GM23338 (cell line): ENCODE measurements around the gene POLR2L. TPM values are rescaled to one million over a fixed set of nuclear protein-coding genes. Genes with fewer than 3 reads are reported as not detected.

Source experiments
- ATAC-seq: fragments of 200-7000 bp; cut with Tn5 transposase; 3 replicates; pipeline ENCODE4 v1.9.1; 2020
- DNase-seq: peaks from one replicate; pipeline ENCODE4 v3.0.0-alpha.2; 2015; ENCODE audit warnings: low spot score
- H2AFZ ChIP-seq: fragments of 200-600 bp; sonication (generic); 2 replicates; pipeline ENCODE4 v1.8.0; 2016; ENCODE audit warnings: antibody characterized with exemption, mild to moderate bottlenecking, moderate library complexity
- H3F3A ChIP-seq: fragments of 200-600 bp; sonication (generic); replicated peaks from 2 replicates; pipeline ENCODE4 v1.8.0; 2017; ENCODE audit warnings: antibody characterized with exemption, mixed run types, low read depth
- H3K27ac ChIP-seq: fragments of 200-600 bp; sonication (generic); 2 replicates; pipeline ENCODE4 v1.6.1; 2016; ENCODE audit warnings: low read depth
- H3K27me3 ChIP-seq: fragments of 200-600 bp; sonication (generic); 2 replicates; pipeline ENCODE4 v1.8.0; 2016; ENCODE audit warnings: mild to moderate bottlenecking, mixed run types, moderate library complexity; ENCODE audit not compliant: insufficient read depth
- H3K36me3 ChIP-seq: fragments of 200-600 bp; sonication (generic); 2 replicates; pipeline ENCODE4 v1.8.0; 2016; ENCODE audit warnings: mild to moderate bottlenecking; ENCODE audit not compliant: insufficient read depth
- H3K4me1 ChIP-seq: fragments of 200-600 bp; sonication (generic); 2 replicates; pipeline ENCODE4 v1.8.0; 2016; ENCODE audit warnings: mild to moderate bottlenecking, moderate library complexity; ENCODE audit not compliant: insufficient read depth
- H3K4me2 ChIP-seq: fragments of 200-600 bp; sonication (generic); 2 replicates; pipeline ENCODE4 v1.7.1; 2017; ENCODE audit warnings: mixed run types
- H3K4me3 ChIP-seq: fragments of 200-600 bp; sonication (generic); 2 replicates; pipeline ENCODE4 v1.6.1; 2016; ENCODE audit warnings: mixed run types
- H3K79me2 ChIP-seq: fragments of 200-600 bp; sonication (generic); replicated peaks from 2 replicates; pipeline ENCODE4 v1.8.0; 2017; ENCODE audit warnings: mild to moderate bottlenecking; ENCODE audit not compliant: insufficient read depth
- H3K9me2 ChIP-seq: fragments of 200-600 bp; sonication (generic); 2 replicates; pipeline ENCODE4 v1.8.0; 2017; ENCODE audit not compliant: insufficient read depth
- H4K20me1 ChIP-seq: fragments of 200-600 bp; sonication (generic); replicated peaks from 2 replicates; pipeline ENCODE4 v1.8.0; 2017; ENCODE audit warnings: mild to moderate bottlenecking; ENCODE audit not compliant: insufficient read depth
- H3K27ac Mint-ChIP-seq: 2 replicates; pipeline ENCODE4 v1.8.0; 2020; ENCODE audit warnings: inconsistent platforms, mild to moderate bottlenecking, moderate library complexity, mixed read lengths
- H3K27me3 Mint-ChIP-seq: 3 replicates; pipeline ENCODE4 v1.8.0; 2022; ENCODE audit warnings: low read depth, mild to moderate bottlenecking, moderate library complexity, mixed read lengths, inconsistent platforms; ENCODE audit not compliant: insufficient read depth, poor library complexity
- H3K36me3 Mint-ChIP-seq: 3 replicates; pipeline ENCODE4 v1.8.0; 2021; ENCODE audit warnings: low read depth, mild to moderate bottlenecking, inconsistent platforms, moderate library complexity, mixed read lengths
- H3K4me1 Mint-ChIP-seq: 3 replicates; pipeline ENCODE4 v1.8.0; 2020; ENCODE audit warnings: mild to moderate bottlenecking, inconsistent platforms, mixed read lengths
- H3K4me3 Mint-ChIP-seq: 3 replicates; pipeline ENCODE4 v1.8.0; 2021; ENCODE audit warnings: moderate library complexity, mild to moderate bottlenecking, inconsistent platforms, mixed read lengths
- H3K9me3 Mint-ChIP-seq: 3 replicates; pipeline ENCODE4 v1.8.0; 2020; ENCODE audit warnings: moderate library complexity, mild to moderate bottlenecking, inconsistent platforms, mixed read lengths
- CREB1 ChIP-seq: fragments of 250-450 bp; sonication (Bioruptor Pico); IDR thresholded peaks from 2 replicates; pipeline ENCODE4 v1.5.0; 2020; ENCODE audit warnings: low read depth, mild to moderate bottlenecking, moderate library complexity
- EZH2 ChIP-seq: fragments of 200-600 bp; sonication (generic); IDR thresholded peaks from one replicate; pipeline ENCODE4 v1.8.0; 2017; ENCODE audit warnings: antibody characterized with exemption, mild to moderate bottlenecking, low read depth; ENCODE audit not compliant: unreplicated experiment
- EZH2phosphoT487 ChIP-seq: fragments of 200-600 bp; sonication (generic); IDR thresholded peaks from one replicate; pipeline ENCODE4 v1.8.1; 2018; ENCODE audit warnings: antibody characterized with exemption; ENCODE audit not compliant: unreplicated experiment
- JUNB ChIP-seq: IDR thresholded peaks from one replicate; pipeline ENCODE4 v1.6.1; 2016; ENCODE audit warnings: antibody characterized with exemption; ENCODE audit not compliant: unreplicated experiment
- NANOG ChIP-seq: IDR thresholded peaks from 2 replicates; pipeline ENCODE4 v1.6.1; 2016; ENCODE audit warnings: antibody characterized with exemption, borderline replicate concordance
- POLR2AphosphoS5 ChIP-seq: IDR thresholded peaks from 2 replicates; pipeline ENCODE4 v1.6.1; 2016; ENCODE audit warnings: antibody characterized with exemption, low read depth
- STAT1 ChIP-seq: IDR thresholded peaks from one replicate; pipeline ENCODE4 v1.6.1; 2016; ENCODE audit warnings: antibody characterized with exemption; ENCODE audit not compliant: unreplicated experiment
- ZNF114 ChIP-seq: fragments of 250-450 bp; sonication (Bioruptor Pico); IDR thresholded peaks from 2 replicates; pipeline ENCODE4 v1.5.0; 2020; ENCODE audit warnings: mild to moderate bottlenecking, moderate library complexity
- ZNF331 ChIP-seq: fragments of 250-450 bp; sonication (Bioruptor Pico); IDR thresholded peaks from 2 replicates; pipeline ENCODE4 v1.5.0; 2020; ENCODE audit warnings: low read depth, mild to moderate bottlenecking, moderate library complexity
- polyA plus RNA-seq: library from polyadenylated mRNA; unstranded; fragments of >200 nt; fragmentation: Nextera tagmentation; extraction: Ambion mirVana; gene quantifications from 2 replicates; pipeline ENCODE4 v1.2.1, GENCODE V29; 2016
- total RNA-seq: library from RNA; depleted of rRNA; stranded (reverse); fragments of >200 nt; shearing (Covaris generic); gene quantifications from 2 replicates; pipeline ENCODE4 v1.2.3, GENCODE V29; 2014
- TF ChIP-seq, protein P1 (sequence below): fragments of 250-450 bp; sonication (Bioruptor Pico); IDR thresholded peaks from 2 replicates; pipeline ENCODE4 v1.5.0; 2020; ENCODE audit warnings: mild to moderate bottlenecking, moderate library complexity
- TF ChIP-seq, protein P2 (sequence below): IDR thresholded peaks from 2 replicates; pipeline ENCODE4 v1.6.1; 2016; ENCODE audit warnings: antibody characterized with exemption
- TF ChIP-seq, protein P3 (sequence below), 2 experiments: fragments of 200-600 bp in 1 of 2; sonication (generic) in 1 of 2; conservative IDR thresholded peaks; 2 replicates each; pipeline versions ENCODE4 v1.5.1 to v1.6.1; 2016 to 2017; ENCODE audit warnings: antibody characterized with exemption in 2 of 2, low read depth in 2 of 2, mild to moderate bottlenecking in 2 of 2, moderate library complexity in 1 of 2
- TF ChIP-seq, protein P4 (sequence below): IDR thresholded peaks from one replicate; pipeline ENCODE4 v1.6.1; 2018; ENCODE audit warnings: antibody characterized with exemption; ENCODE audit not compliant: unreplicated experiment

The POLR2L gene
- total and polyA plus RNA-seq, 2 experiments from 2014 or later: 32.2 to 369 TPM

DNA sequence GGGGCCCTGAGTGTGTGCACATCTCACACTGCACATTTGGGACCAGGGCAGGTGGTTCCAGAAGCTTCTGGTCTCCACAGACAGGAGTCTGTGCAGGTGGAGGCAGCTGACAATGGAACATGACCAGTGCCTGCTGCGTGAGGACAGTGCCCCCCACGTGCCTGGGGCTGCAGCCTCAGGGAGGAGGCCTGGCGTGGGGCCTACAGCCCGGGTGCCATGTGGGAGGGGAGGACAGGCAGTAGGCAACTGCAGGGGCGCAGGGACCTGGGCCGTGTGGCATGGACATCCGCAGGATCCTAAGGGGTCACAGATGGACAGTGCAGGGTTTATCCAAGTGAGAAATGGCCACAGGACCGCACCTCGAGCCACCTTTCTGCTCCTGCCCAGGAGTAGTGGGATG, 29.1 kb upstream of the POLR2L start:
- no peaks in the 10 kb centered on the region; the same call in 1 of the 2 replicates for H3K4me1 ChIP-seq
- no peaks in the 10 kb centered on the region for H3K27me3 ChIP-seq
- DNase-seq (no peak), ATAC-seq (no peak)
- peaks cover 18% of the 10 kb centered on the region for H3K36me3 Mint-ChIP-seq
- no peak overlapping the region for H3K27ac Mint-ChIP-seq
- no peaks in the 10 kb centered on the region for H3K36me3 ChIP-seq
- no peak overlapping the region for H3K4me2 ChIP-seq
- H3K27me3 Mint-ChIP-seq: peaks cover 34% of the 10 kb centered on the region
- peaks cover 4% of the 10 kb centered on the region for H3K4me1 Mint-ChIP-seq
- no peaks in the 10 kb centered on the region for H3K9me3 Mint-ChIP-seq
- no peak overlapping the region for H3K27ac ChIP-seq
- no peak overlapping the region for H2AFZ ChIP-seq
- no peak overlapping the region for H3K4me3 Mint-ChIP-seq
- TF ChIP-seq CREB1 (no peak), JUNB (no peak), ZNF114 (CRISPR knock-in tag) (no peak), NANOG (no peak), POLR2AphosphoS5 (no peak), EZH2 (no peak), STAT1 (no peak), ZNF331 (CRISPR knock-in tag) (no peak), EZH2phosphoT487 (no peak)
- TF ChIP-seq, protein P1, sequence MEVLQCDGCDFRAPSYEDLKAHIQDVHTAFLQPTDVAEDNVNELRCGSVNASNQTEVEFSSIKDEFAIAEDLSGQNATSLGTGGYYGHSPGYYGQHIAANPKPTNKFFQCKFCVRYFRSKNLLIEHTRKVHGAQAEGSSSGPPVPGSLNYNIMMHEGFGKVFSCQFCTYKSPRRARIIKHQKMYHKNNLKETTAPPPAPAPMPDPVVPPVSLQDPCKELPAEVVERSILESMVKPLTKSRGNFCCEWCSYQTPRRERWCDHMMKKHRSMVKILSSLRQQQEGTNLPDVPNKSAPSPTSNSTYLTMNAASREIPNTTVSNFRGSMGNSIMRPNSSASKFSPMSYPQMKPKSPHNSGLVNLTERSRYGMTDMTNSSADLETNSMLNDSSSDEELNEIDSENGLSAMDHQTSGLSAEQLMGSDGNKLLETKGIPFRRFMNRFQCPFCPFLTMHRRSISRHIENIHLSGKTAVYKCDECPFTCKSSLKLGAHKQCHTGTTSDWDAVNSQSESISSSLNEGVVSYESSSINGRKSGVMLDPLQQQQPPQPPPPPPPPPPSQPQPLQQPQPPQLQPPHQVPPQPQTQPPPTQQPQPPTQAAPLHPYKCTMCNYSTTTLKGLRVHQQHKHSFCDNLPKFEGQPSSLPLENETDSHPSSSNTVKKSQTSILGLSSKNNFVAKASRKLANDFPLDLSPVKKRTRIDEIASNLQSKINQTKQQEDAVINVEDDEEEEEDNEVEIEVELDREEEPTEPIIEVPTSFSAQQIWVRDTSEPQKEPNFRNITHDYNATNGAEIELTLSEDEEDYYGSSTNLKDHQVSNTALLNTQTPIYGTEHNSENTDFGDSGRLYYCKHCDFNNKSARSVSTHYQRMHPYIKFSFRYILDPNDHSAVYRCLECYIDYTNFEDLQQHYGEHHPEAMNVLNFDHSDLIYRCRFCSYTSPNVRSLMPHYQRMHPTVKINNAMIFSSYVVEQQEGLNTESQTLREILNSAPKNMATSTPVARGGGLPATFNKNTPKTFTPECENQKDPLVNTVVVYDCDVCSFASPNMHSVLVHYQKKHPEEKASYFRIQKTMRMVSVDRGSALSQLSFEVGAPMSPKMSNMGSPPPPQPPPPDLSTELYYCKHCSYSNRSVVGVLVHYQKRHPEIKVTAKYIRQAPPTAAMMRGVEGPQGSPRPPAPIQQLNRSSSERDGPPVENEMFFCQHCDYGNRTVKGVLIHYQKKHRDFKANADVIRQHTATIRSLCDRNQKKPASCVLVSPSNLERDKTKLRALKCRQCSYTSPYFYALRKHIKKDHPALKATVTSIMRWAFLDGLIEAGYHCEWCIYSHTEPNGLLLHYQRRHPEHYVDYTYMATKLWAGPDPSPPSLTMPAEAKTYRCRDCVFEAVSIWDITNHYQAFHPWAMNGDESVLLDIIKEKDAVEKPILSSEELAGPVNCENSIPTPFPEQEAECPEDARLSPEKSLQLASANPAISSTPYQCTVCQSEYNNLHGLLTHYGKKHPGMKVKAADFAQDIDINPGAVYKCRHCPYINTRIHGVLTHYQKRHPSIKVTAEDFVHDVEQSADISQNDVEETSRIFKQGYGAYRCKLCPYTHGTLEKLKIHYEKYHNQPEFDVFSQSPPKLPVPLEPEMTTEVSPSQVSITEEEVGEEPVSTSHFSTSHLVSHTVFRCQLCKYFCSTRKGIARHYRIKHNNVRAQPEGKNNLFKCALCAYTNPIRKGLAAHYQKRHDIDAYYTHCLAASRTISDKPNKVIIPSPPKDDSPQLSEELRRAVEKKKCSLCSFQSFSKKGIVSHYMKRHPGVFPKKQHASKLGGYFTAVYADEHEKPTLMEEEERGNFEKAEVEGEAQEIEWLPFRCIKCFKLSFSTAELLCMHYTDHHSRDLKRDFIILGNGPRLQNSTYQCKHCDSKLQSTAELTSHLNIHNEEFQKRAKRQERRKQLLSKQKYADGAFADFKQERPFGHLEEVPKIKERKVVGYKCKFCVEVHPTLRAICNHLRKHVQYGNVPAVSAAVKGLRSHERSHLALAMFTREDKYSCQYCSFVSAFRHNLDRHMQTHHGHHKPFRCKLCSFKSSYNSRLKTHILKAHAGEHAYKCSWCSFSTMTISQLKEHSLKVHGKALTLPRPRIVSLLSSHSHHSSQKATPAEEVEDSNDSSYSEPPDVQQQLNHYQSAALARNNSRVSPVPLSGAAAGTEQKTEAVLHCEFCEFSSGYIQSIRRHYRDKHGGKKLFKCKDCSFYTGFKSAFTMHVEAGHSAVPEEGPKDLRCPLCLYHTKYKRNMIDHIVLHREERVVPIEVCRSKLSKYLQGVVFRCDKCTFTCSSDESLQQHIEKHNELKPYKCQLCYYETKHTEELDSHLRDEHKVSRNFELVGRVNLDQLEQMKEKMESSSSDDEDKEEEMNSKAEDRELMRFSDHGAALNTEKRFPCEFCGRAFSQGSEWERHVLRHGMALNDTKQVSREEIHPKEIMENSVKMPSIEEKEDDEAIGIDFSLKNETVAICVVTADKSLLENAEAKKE (CRISPR knock-in tag): no peak
- TF ChIP-seq, protein P2, sequence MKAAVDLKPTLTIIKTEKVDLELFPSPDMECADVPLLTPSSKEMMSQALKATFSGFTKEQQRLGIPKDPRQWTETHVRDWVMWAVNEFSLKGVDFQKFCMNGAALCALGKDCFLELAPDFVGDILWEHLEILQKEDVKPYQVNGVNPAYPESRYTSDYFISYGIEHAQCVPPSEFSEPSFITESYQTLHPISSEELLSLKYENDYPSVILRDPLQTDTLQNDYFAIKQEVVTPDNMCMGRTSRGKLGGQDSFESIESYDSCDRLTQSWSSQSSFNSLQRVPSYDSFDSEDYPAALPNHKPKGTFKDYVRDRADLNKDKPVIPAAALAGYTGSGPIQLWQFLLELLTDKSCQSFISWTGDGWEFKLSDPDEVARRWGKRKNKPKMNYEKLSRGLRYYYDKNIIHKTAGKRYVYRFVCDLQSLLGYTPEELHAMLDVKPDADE: no peak
- TF ChIP-seq, protein P3, sequence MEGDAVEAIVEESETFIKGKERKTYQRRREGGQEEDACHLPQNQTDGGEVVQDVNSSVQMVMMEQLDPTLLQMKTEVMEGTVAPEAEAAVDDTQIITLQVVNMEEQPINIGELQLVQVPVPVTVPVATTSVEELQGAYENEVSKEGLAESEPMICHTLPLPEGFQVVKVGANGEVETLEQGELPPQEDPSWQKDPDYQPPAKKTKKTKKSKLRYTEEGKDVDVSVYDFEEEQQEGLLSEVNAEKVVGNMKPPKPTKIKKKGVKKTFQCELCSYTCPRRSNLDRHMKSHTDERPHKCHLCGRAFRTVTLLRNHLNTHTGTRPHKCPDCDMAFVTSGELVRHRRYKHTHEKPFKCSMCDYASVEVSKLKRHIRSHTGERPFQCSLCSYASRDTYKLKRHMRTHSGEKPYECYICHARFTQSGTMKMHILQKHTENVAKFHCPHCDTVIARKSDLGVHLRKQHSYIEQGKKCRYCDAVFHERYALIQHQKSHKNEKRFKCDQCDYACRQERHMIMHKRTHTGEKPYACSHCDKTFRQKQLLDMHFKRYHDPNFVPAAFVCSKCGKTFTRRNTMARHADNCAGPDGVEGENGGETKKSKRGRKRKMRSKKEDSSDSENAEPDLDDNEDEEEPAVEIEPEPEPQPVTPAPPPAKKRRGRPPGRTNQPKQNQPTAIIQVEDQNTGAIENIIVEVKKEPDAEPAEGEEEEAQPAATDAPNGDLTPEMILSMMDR (conservative IDR thresholded peaks at IDR 0.05; ENCODE audit: low read depth in 2 of 2): no peak
- TF ChIP-seq, protein P4, sequence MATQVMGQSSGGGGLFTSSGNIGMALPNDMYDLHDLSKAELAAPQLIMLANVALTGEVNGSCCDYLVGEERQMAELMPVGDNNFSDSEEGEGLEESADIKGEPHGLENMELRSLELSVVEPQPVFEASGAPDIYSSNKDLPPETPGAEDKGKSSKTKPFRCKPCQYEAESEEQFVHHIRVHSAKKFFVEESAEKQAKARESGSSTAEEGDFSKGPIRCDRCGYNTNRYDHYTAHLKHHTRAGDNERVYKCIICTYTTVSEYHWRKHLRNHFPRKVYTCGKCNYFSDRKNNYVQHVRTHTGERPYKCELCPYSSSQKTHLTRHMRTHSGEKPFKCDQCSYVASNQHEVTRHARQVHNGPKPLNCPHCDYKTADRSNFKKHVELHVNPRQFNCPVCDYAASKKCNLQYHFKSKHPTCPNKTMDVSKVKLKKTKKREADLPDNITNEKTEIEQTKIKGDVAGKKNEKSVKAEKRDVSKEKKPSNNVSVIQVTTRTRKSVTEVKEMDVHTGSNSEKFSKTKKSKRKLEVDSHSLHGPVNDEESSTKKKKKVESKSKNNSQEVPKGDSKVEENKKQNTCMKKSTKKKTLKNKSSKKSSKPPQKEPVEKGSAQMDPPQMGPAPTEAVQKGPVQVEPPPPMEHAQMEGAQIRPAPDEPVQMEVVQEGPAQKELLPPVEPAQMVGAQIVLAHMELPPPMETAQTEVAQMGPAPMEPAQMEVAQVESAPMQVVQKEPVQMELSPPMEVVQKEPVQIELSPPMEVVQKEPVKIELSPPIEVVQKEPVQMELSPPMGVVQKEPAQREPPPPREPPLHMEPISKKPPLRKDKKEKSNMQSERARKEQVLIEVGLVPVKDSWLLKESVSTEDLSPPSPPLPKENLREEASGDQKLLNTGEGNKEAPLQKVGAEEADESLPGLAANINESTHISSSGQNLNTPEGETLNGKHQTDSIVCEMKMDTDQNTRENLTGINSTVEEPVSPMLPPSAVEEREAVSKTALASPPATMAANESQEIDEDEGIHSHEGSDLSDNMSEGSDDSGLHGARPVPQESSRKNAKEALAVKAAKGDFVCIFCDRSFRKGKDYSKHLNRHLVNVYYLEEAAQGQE: no peak
- H3K4me3 ChIP-seq: no peak overlapping the region
- peaks cover 10% of the 10 kb centered on the region for H4K20me1 ChIP-seq
- no peaks in the 10 kb centered on the region for H3K9me2 ChIP-seq
- H3F3A ChIP-seq: peaks cover 19% of the 10 kb centered on the region
- no peaks in the 10 kb centered on the region for H3K79me2 ChIP-seq
